Endometrial microvascular endothelial cells (primary cell): ENCODE measurements around the gene RHBDL3. TPM values are rescaled to one million over a fixed set of nuclear protein-coding genes. Genes with fewer than 3 reads are reported as not detected.
"Not testable (repeated sequence)": the region's sequence is repeated elsewhere in the genome, so short reads cannot be mapped to it uniquely, and the experiment has no call there.

ENCODE experiments used
- in situ Hi-C: cut with HindIII; loops from 2 replicates; pipeline ENCODE4 v1.10.0; 2017; ENCODE audit warnings: low sequenced_read_pairs, low pct_unique_long_range_greater_than_20kb; ENCODE audit errors: inconsistent ontology term
- total RNA-seq: library from RNA; depleted of rRNA; stranded (reverse); fragments of >200 nt; gene quantifications from one replicate; pipeline ENCODE4 v1.2.3, GENCODE V29; 2015; ENCODE audit errors: inconsistent ontology term

Gene RHBDL3, protein sequence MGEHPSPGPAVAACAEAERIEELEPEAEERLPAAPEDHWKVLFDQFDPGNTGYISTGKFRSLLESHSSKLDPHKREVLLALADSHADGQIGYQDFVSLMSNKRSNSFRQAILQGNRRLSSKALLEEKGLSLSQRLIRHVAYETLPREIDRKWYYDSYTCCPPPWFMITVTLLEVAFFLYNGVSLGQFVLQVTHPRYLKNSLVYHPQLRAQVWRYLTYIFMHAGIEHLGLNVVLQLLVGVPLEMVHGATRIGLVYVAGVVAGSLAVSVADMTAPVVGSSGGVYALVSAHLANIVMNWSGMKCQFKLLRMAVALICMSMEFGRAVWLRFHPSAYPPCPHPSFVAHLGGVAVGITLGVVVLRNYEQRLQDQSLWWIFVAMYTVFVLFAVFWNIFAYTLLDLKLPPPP
- total RNA-seq = not detected

DNA sequence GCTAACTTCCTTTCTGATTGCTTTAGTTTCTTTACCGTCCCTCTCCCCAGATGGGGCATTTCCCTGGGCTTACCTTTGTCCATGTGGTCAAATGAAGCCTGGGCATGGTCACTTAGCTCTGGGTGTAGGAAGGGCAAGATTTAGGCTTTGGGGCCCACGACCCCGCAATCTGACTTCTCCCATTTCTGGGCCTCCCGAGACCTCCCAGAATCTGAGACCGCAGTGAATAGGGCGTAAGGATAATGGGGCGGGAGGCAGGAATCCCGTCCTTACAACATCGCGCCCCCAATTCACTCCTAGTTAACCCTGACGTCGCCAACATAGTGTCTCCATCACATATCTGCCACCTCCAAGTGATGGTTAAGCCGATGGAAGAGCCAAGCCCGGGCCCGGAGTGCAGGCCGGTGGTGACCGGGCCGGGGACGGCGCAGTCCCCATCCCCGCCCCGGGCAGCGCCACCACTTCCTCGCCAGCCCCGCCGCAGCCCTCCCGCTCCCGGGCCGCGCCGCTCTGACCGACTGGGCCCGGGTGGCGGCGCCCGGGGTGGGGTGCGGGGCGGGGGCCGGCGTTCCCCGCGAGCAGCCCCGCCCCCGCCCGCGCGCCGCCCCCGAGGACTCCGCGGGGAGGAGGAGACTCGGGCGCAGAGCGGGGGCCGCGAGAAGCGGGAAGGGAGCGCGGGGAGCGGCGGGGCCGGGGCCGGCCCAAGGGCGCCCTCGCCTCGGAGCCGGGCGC lies at the start of gene RHBDL3:
Gene RHBDL3, plus strand, starts transcription at position 641 of the 732 bp plus-strand sequence. CDS start 358 bp downstream, outside the sequence.
- in situ Hi-C loops = no loop called here

DNA sequence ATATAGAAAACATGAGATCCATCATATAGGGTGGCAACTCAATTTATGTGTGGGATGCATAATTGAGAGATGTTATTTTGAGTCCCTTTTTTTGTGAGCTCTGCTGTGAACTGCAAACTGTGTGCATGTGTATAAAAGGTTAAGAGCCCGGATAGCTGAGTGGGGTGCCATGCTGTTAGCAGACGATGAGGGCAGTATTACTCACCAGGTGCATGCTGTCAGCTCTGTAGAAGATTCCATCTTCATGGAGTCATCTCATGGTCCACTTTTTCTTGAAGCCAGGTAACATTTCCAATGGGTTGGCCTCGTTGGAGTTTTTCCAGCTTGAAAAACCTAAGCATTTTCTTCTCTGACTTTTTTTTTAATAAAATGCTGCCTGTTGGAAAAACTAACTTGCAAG lies 43.0 kb upstream of the RHBDL3 start:
- in situ Hi-C loops = no loop called here

DNA sequence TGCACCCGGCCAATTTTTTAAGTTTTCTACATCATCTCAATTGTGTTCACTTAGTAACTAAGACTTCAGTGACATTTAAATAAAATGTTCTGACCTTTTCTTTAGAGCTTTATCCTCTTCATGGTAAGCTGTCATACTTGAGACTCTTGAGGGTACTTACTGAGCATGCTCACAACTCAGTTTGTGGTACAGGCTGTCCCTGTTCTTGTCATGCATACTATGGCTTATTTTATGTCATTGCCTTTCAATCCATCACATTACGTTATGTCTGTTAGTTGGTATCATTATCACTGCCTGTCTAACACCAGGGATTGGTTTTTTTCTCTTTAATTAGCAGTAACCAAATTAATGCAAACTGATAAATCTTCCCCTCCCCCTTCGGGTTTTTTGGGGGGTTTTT lies 41.9 kb upstream of the RHBDL3 start:
- in situ Hi-C loops = no loop called here

DNA sequence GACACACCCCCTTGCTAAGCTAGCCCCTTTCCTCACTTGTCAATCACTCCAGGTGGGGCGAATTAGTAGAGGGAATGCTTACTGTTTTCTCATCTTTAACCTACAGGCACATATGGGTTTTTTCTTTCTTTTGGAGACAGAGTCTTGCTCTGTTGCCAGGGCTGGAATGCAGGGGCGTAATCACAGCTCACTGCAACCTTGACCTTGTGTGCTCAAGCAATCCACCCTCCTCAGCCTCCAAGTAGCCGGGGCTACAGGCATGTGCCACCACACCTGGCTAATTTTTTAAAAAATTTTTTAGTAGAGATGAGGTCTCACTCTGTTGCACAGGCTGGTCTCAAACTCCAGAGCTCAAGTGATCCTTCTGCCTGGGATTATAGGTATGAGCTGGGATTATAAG lies 38.7 kb upstream of the RHBDL3 start:
- in situ Hi-C loops = no loop called here

DNA sequence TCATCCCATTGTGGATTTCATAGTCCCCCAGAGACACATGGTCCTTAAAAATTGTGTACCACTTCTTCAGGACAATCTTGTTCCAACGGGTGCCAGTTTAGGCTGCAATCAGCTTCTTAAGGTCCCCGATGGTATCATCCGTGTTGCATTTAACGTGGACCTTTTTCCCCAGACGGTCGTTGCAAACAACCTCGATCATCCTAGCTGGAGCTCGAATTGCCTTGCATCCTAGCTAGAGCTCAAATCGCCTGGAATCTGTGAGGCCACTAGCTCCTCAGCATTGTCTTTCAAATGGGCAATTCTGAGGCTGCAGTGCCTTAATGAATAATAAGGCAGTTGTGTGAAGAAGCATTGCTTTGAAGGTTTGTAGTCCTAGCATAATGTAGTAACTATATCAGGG lies 37.7 kb upstream of the RHBDL3 start:
- in situ Hi-C loops = no loop called here

DNA sequence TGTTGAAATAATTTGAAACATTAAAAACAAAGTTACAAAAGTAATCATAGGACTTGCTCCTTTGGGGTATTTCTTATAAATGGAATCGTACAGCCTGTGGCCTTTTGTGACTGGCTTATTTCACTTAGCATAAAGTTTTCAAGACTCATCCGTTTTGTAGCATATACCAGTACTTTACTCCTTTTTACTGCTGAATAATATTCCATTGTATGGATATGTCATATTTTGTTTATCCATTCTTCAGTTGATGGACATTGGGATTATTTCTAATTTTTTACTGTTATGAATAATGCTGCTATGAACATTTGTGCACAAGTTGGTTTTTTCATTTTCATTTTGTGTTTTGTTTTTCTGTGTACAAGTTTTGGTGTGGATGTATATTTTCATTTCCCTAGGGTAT lies 30.0 kb upstream of the RHBDL3 start:
- in situ Hi-C loops = no loop called here

DNA sequence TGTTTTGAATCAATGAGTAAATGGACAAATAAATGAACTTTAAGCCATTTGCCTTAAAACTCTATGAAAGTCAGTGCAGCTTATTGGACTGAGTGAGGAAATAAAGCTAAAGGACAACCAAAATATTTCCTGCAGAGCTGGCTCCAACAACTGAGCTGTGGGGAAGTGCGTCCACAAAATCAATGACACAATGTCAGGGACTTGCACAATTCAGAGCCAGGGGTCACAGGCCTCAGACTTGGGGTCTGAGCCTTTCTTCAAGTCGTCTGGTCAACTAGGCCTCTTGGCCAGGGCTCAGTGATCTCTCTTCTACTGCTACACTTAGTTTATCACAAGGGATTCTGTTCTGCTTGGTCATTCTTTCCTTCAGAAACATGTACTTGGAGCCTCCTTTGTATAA lies 26.2 kb upstream of the RHBDL3 start:
- in situ Hi-C loops = no loop called here

DNA sequence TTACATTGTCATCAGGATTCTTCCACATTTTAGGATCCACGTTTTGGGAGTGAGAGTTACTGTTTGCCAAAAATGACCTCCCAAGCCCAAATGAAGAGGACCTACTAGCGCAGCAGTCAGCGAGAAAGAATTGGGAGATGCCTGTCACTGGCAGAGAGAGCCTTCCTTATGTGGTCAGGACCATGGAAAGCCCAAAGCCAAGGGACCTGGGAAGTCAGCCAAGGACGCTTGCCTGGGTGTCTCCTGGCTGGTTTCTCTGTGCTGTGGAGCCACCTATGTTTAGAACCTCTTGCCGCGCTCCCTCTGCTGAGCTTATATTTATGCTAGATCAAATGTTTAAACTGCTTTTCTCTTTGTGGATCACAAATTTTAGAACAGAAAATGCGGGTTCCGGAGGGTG lies 24.9 kb upstream of the RHBDL3 start:
- in situ Hi-C loops = no loop called here

DNA sequence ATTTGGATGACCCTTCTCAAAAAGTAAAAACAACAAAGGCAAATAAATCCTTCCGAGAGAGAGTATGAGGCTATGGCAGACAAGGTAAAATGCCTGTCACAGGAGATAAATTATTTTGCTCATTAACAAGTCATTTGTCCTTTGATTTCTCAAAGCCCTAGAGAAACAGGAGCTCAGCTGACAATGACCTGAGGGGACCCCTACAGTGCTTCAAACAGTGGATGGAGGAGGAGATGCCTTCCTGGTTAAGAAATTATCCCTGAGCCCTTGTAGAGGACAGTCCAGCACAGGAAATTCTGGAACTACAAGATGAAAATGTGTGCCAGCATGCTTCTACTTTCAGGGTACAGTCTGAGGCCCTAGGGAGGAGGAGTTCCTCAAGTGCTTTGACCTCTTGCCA lies 24.0 kb upstream of the RHBDL3 start:
- in situ Hi-C loops = no loop called here

DNA sequence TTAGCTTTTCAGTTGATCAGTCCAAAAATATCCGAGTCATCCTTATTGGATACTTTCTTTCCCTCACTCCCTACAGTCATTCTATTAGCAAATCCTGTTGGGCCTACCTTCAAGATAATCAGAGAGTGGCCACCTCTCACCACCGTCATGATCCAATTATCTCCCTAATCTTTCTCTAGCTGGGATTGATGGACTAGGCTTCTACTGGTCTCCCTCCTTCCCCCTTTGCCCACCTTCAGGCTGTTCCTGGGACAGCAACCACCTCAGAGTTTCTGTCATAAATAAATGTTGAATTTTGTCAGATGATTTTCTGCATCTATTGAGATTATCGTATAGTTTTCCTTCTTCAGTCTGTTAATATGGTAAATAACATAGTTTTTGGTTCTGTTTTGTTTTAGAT lies 16.2 kb upstream of the RHBDL3 start:
- in situ Hi-C loops = no loop called here

DNA sequence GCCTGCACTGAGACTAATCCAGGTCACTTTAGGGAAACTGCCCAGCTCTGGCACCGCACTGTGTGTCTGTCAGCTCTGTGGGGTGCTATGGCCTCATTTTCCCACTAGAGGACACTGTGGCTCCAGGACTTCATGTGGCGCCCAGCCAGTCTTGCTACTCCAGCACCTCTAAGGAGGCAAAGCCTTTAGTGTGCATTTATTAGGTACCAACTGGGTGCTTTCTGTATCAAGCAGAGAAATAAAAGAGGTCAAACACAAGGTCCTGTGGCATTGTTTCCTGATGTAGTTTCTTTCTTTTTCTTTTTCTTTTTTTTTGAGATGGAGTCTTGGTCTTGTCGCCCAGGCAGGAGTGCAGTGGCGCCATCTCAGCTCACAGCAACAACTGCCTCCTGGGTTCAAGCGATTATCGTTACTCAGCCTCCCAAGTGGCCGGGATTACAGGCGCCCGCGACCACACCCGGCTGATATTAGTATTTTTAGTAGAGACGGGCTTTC lies 12.5 kb upstream of the RHBDL3 start:
- in situ Hi-C loops = no loop called here

DNA sequence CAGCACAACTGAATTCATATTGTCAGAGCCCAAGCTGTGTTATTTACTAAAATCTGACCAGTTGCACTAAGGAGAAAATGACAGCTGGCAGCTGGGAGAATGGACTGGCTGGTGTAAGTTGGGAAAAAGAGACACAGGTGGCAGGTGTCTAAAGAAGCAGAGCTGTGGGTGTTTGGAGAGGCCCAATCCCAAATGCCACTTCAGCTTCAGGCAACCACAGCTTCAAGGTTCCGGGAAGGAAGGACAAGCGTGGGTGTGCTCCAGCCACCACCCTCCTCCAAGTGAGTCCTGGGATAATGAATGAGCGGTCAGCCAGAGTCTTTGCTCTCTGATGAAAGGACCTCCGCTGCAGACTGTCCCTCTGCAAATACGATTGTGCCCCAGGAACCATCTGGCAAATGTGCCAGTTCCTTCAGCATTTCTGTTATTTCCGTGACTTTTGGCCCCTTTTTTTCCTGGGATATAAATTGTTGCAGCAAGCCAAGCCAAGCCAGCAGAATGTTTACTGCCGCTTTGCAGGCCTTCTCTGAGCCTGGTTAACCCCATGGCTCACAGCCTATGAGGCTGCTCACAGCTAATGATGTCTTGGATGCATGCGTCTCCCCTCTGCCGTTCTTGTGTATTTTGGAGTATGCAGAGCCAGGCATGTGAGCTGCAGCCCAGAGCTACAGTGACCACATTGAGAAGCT lies 9.5 kb upstream of the RHBDL3 start:
- in situ Hi-C loops = no loop called here

DNA sequence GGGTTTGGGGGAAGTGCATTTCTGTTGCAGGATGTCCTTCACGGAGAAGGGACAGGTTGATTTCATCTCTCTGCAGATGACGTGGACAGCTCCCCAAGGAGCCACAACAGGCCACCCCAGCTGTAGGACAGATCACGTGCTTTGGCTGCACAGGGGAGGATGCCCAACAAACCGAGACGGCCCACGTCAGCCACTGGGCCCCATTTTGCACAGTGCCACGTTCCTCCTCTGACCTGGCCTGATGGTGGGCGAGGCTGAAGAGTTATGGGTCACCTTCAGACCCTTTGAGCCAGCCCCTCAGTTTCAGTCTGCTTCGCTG lies 9.0 kb upstream of the RHBDL3 start:
- in situ Hi-C loops = no loop called here

DNA sequence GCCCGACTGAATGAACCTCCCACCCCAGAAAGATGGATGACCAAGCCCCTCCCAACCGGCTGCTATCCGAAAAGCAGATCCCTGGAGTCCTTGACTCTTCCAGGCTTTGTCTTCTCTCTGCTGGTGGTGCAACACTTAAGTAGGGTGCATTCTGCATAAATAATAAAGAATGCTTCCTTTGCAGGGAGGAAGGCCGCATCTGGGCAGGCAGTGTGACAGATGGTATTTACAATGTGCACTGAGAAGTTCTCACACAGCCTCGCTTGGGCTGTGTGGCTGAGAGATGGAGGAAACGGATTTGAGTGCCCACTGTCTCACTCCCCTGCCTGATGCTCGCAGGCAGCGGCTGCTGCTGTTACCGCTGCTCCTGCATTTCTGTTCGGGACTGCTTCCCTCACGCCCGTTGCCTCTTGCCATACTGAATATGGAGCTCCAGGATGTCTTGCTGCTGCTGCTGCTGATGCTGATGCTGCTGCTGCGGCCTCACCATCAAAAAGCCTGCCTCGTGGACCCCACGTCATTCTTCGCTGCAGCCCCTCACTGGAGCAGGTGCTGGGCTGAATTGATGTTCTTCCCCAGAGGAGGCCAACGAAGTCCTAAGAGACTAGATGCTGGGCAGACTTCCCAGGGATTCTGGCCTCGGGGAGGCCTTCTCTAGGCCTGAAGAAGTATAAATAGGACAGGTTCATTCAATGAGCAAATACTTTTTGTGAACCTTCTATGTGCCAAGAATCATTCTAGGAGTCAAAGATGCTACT lies 7.1 kb upstream of the RHBDL3 start:
- in situ Hi-C loops = no loop called here

DNA sequence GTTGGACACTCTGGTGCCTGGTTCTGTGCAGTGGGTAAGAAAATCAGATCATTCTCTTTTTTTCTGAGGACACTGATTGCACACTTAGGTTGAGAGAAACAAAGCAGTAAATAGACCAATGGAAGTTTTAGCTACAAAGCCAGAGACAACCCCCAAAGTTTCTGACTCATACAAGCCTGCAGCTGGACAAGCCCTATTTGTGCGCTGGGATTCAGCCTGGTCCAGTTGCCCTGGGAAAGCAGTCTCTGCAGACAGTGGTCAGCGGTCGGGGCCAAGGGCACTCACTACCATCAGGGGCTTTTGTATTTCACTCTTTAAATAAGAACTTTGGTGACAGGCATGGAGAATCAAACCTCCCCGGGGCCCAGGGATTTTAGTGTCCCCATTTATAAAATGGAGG lies 6.0 kb upstream of the RHBDL3 start:
- in situ Hi-C loops = no loop called here

DNA sequence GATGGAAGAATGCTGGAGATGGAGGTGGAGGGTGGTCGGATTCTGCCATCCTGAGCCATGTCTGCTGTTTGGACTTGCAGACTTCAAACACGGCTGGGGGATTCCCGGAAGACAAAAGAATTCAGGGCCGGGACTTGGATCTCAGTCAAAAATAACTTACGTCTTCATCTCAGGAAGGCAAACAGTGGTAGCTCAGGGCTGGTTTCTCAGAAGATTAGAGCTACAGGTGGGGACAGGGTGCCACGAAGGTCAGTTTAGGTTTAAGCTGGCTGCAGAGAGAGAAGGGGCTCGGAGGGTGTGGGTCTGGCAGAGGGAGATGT lies 4.3 kb upstream of the RHBDL3 start:
- in situ Hi-C loops = no loop called here

DNA sequence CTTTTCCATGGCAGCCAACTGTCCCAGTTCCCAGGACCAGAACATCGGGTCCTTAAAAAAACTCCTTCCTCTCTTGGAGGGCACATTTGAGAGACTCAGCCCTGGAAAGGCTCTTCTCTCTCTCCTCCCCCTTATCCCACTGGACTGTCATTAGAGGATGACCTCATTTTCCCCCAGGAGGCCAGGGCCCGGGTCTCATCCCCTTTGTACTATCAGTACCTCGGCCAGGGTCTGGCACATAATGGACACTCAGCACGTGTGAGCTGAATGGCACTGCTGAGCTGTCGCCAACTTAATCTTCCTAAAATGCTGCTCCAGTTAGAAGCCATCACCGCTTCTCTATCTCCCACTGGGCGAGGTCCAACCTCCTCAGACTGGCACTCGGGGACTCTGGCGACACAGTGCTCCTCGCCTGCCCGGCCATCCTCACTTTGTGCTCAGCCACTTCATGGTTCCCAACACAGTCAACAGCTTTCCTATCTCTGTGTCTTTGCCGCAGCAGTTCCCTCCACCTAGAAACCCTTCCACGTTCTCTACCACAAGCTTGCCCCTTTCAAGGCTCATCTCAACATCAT lies 3.6 kb upstream of the RHBDL3 start:
- in situ Hi-C loops = no loop called here

DNA sequence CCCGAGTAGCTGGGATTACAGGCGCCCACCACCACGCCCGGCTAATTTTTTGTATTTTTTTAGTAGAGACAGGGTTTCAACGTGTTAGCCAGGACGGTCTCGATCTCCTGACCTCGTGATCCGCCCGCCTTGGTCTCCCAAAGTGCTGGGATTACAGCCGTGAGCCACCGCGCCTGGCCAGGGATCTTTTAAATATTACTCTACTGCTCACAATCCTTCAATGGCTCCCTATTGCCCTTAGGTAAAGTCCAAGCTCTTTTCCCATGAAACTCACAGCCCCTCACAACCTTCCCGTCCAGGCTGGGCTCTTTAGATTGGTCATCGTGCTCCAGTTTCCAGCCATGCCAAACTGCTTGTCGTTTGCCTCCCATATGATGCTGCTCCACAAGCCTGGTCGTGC lies 2.1 kb upstream of the RHBDL3 start:
- in situ Hi-C loops = not testable (repeated sequence)
